CD4-positive, alpha-beta memory T cell (primary cell): ENCODE data around the gene RNF223. TPM values are rescaled to one million over a fixed set of nuclear protein-coding genes. Genes with fewer than 3 reads are reported as not detected.
"Not testable (repeated sequence)": the region's sequence is repeated elsewhere in the genome, so short reads cannot be mapped to it uniquely, and the experiment has no call there.

ENCODE experiments used
- CTCF ChIA-PET: fragments of 350-600 bp; sonication (Branson Sonifier 250); formaldehyde crosslinking; loops from one replicate; lab custom pipeline; 2021; ENCODE audit warnings: inconsistent platforms; ENCODE audit not compliant: partially characterized antibody; lab: Charles Lee
- POLR2A ChIA-PET: fragments of 350-600 bp; sonication (Branson Sonifier 250); formaldehyde crosslinking; loops from one replicate; lab custom pipeline; 2021; ENCODE audit not compliant: partially characterized antibody; lab: Charles Lee
- DNase-seq, 5 donors: peaks; one replicate each; pipeline versions ENCODE4 v3.0.0 to v3.0.0-alpha.2; 2020 to 2022; ENCODE audit warnings: mixed read lengths in 1 of 5
- H3K27ac ChIP-seq: one replicate; pipeline ENCODE4 v1.7.0; 2013; ENCODE audit warnings: low read depth, low read length
- H3K27me3 ChIP-seq: 2 replicates; pipeline ENCODE4 v1.7.0; 2013; ENCODE audit warnings: mild to moderate bottlenecking, low read length, moderate library complexity; ENCODE audit not compliant: insufficient read depth
- H3K36me3 ChIP-seq: 2 replicates; pipeline ENCODE4 v1.7.0; 2013; ENCODE audit warnings: mild to moderate bottlenecking, low read length, moderate library complexity; ENCODE audit not compliant: insufficient read depth
- H3K4me1 ChIP-seq: 2 replicates; pipeline ENCODE4 v1.7.0; 2013; ENCODE audit warnings: mild to moderate bottlenecking, low read length, moderate library complexity; ENCODE audit not compliant: insufficient read depth
- H3K4me3 ChIP-seq, 2 donors: one replicate each; pipeline ENCODE4 v1.7.0; 2013; ENCODE audit warnings: low read length in 2 of 2, mild to moderate bottlenecking in 1 of 2
- H3K9me3 ChIP-seq, 2 donors: one replicate each; pipeline ENCODE4 v1.7.0; 2013; ENCODE audit warnings: low read length in 2 of 2, control low read depth in 1 of 2; ENCODE audit not compliant: control insufficient read depth in 1 of 2
- H3K27ac Mint-ChIP-seq, 7 donors: one replicate each; pipeline ENCODE4 v1.8.0; 2020 to 2021; ENCODE audit warnings: mixed read lengths in 7 of 7, mild to moderate bottlenecking in 6 of 7, inconsistent platforms in 3 of 7, moderate library complexity in 3 of 7
- H3K27me3 Mint-ChIP-seq, 2 donors: one replicate each; pipeline ENCODE4 v1.8.0; 2020 to 2021; ENCODE audit warnings: mixed read lengths in 2 of 2
- H3K36me3 Mint-ChIP-seq, 2 donors: one replicate each; pipeline ENCODE4 v1.8.0; 2020 to 2021; ENCODE audit warnings: mixed read lengths in 2 of 2, inconsistent platforms in 1 of 2, mild to moderate bottlenecking in 1 of 2
- H3K4me1 Mint-ChIP-seq, 4 donors: one replicate each; pipeline ENCODE4 v1.8.0; 2020 to 2021; ENCODE audit warnings: mixed read lengths in 4 of 4, mild to moderate bottlenecking in 1 of 4
- H3K4me3 Mint-ChIP-seq, 8 donors: one replicate each; pipeline ENCODE4 v1.8.0; 2020 to 2021; ENCODE audit warnings: mixed read lengths in 8 of 8, mild to moderate bottlenecking in 7 of 8, moderate library complexity in 6 of 8, inconsistent platforms in 3 of 8
- H3K9me3 Mint-ChIP-seq, 8 donors: one replicate each; pipeline ENCODE4 v1.8.0; 2020 to 2021; ENCODE audit warnings: mixed read lengths in 8 of 8, mild to moderate bottlenecking in 5 of 8, inconsistent platforms in 3 of 8, moderate library complexity in 1 of 8
- intact Hi-C: fragments of 100-400 bp; cut with micrococcal nuclease; formaldehyde crosslinking; loops from one replicate; pipeline ENCODE4 v1.15.1; 2023
- polyA plus RNA-seq, 2 donors: library from polyadenylated mRNA; unstranded; fragments of 300-500 nt; fragmentation: Illumina TruSeq; gene quantifications; one replicate each; pipeline ENCODE4 v1.2.3, GENCODE V29; 2021
- total RNA-seq, 2 experiments: library from RNA; stranded (reverse); gene quantifications; one replicate each; pipeline ENCODE4 v1.2.3, GENCODE V29; 2021

Gene RNF223
- total and polyA plus RNA-seq, 4 experiments from 2014 or later = not detected

- Mint-ChIP-seq H3K27ac (peak overlapping the region in 3 of 7 donors; percentile 53 to 78 (median 55)), H3K9me3 (no peaks in the 10 kb centered on the region), H3K4me1 (peaks cover 0 to 12% (median 3%) of the 10 kb centered on the region in 4 donors), H3K4me3 (peak overlapping the region; percentile 63 to 84 (median 70)), H3K36me3 (no peaks in the 10 kb centered on the region), H3K27me3 (peaks cover 12 to 20% of the 10 kb centered on the region in 2 donors)
- Histone ChIP-seq H3K4me3 (peak overlapping the region in 1 of 2 donors; percentile 32), H3K4me1 (peaks cover 16% of the 10 kb centered on the region), H3K9me3 (no peaks in the 10 kb centered on the region), H3K27ac (no peak overlapping the region), H3K27me3 (peaks cover 11% of the 10 kb centered on the region), H3K36me3 (no peaks in the 10 kb centered on the region)
- no peak for DNase-seq
- CTCF ChIA-PET = interaction anchor here (0.6 to 1.0 kb wide), 2 partner anchors 56 to 74 kb away, joined by 3 to 4 read pairs; no protein-coding TSS in a partner anchor
- intact Hi-C loops = no loop called here
- POLR2A ChIA-PET = no interaction called here
These were observed 15.8 kb downstream of the RNF223 start for GRCh38 chr1:1058088-1058905.

DNA sequence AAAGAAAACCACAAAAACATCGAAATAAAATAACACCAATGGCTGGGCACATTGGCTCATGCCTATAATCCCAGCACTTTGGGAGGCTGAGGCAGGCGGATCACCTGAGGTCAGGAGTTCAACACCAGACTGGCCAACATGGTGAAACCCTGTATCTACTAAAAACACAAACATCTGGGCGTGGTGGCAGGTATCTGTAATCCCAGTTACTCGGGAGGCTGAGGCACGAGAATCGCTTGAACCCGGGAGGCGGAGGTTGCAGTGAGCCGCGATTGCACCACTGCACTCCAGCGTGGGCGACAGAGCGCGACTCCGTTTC is 16.4 kb downstream of the RNF223 start:
- peak overlapping the region in 3 of 8 donors; percentile 26 to 60 (median 34) for H3K4me3 Mint-ChIP-seq
- POLR2A ChIA-PET, H3K36me3 Mint-ChIP-seq, H3K4me3 ChIP-seq, H3K9me3 ChIP-seq, H3K36me3 ChIP-seq, intact Hi-C loops, DNase-seq, H3K9me3 Mint-ChIP-seq, H3K27ac ChIP-seq: not testable (repeated sequence)
- Histone ChIP-seq H3K27me3 (peaks cover 10% of the 10 kb centered on the region), H3K4me1 (peaks cover 15% of the 10 kb centered on the region)
- CTCF ChIA-PET = interaction anchor here (1.2 kb wide), 1 partner anchor 8 kb away, joined by 3 read pairs; no protein-coding TSS in a partner anchor
- H3K27ac Mint-ChIP-seq = peak overlapping the region in 1 of 7 donors; percentile 55
- H3K27me3 Mint-ChIP-seq = peaks cover 12 to 22% of the 10 kb centered on the region in 2 donors
- H3K4me1 Mint-ChIP-seq = peaks cover 0 to 12% (median 3%) of the 10 kb centered on the region in 4 donors

DNA sequence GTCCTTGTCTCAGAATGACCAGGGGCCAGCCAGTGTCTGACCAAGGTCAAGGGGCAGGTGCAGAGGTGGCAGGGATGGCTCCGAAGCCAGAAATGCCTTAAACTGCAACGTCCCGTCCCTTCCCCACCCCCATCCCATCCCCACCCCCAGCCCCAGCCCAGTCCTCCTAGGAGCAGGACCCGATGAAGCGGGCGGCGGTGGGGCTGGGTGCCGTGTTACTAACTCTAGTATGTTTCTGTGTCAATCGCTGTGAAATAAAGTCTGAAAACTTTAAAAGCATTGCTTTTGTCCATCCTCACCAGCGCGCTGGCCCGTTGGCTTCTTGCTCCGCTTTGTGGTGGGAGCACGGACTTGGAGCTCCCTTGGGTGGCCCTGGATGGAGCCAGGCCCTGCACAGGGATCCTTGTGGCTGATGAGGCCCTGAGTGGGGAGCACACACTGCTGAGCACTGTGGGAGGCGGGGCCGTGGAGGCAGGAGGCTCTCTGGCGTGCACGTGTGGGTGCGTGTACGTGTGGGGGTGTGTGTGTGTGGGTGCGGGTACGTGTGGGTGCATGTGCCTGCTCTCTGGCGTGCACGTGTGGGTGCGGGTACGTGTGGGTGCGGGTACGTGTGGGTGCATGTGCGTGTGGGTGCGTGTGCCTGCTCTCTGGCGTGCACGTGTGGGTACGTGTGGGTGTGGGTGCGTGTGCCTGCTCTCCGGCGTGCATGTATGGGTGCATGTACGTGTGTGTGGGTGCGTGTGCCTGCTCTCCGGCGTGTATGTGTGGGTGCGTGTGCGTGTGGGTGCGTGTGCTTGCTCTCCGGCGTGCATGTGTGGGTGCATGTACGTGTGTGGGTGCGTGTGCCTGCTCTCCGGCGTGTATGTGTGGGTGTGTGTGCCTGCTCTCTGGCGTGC is 18.0 kb downstream of the RNF223 start:
- H3K4me1 ChIP-seq = peaks cover 15% of the 10 kb centered on the region
- Mint-ChIP-seq H3K4me3 (peak overlapping the region in 1 of 8 donors; percentile 27), H3K4me1 (peaks cover 0 to 12% (median 5%) of the 10 kb centered on the region in 4 donors), H3K9me3 (no peaks in the 10 kb centered on the region), H3K27ac (no peak overlapping the region), H3K36me3 (no peaks in the 10 kb centered on the region), H3K27me3 (peaks cover 12 to 21% of the 10 kb centered on the region in 2 donors)
- no peaks in the 10 kb centered on the region for H3K9me3 ChIP-seq
- no peak for DNase-seq
- no peak overlapping the region for H3K4me3 ChIP-seq
- intact Hi-C loops = no loop called here
- CTCF ChIA-PET = interaction anchor here (1.2 kb wide), 1 partner anchor 10 kb away, joined by 3 read pairs; no protein-coding TSS in a partner anchor
- no peaks in the 10 kb centered on the region for H3K36me3 ChIP-seq
- H3K27ac ChIP-seq = no peak overlapping the region
- H3K27me3 ChIP-seq = peaks cover under 1% of the 10 kb centered on the region
- POLR2A ChIA-PET = no interaction called here

- H3K9me3 Mint-ChIP-seq = no peaks in the 10 kb centered on the region
- no peak overlapping the region for H3K27ac Mint-ChIP-seq
- DNase-seq = no peak
- CTCF ChIA-PET = no interaction called here
- H3K36me3 ChIP-seq = no peaks in the 10 kb centered on the region
- peaks cover 11% of the 10 kb centered on the region for H3K4me1 ChIP-seq
- H3K4me3 ChIP-seq = no peak overlapping the region
- peaks cover 0 to 12% (median 4%) of the 10 kb centered on the region in 4 donors for H3K4me1 Mint-ChIP-seq
- intact Hi-C loops = no loop called here
- H3K36me3 Mint-ChIP-seq = no peaks in the 10 kb centered on the region
- H3K27me3 ChIP-seq = no peaks in the 10 kb centered on the region
- H3K9me3 ChIP-seq = no peaks in the 10 kb centered on the region
- no peak overlapping the region for H3K4me3 Mint-ChIP-seq
- peaks cover 7 to 15% of the 10 kb centered on the region in 2 donors for H3K27me3 Mint-ChIP-seq
- no peak overlapping the region for H3K27ac ChIP-seq
- POLR2A ChIA-PET = no interaction called here
These were observed 19.1 kb downstream of the RNF223 start for GRCh38 chr1:1054971-1055370.

GRCh38 chr1:1054099-1054700 is 19.9 kb downstream of the RNF223 start:
- Histone ChIP-seq H3K27me3 (no peaks in the 10 kb centered on the region), H3K4me3 (no peak overlapping the region), H3K4me1 (peaks cover 6% of the 10 kb centered on the region), H3K36me3 (no peaks in the 10 kb centered on the region), H3K27ac (no peak overlapping the region), H3K9me3 (no peaks in the 10 kb centered on the region)
- no peaks in the 10 kb centered on the region for H3K36me3 Mint-ChIP-seq
- ChIA-PET CTCF (no interaction called here), POLR2A (no interaction called here)
- peaks cover 7 to 15% of the 10 kb centered on the region in 2 donors for H3K27me3 Mint-ChIP-seq
- intact Hi-C loops = no loop called here
- no peak overlapping the region for H3K27ac Mint-ChIP-seq
- H3K4me1 Mint-ChIP-seq = peaks cover 0 to 12% (median 4%) of the 10 kb centered on the region in 4 donors
- H3K9me3 Mint-ChIP-seq = no peaks in the 10 kb centered on the region
- DNase-seq = no peak
- H3K4me3 Mint-ChIP-seq = no peak overlapping the region

GRCh38 chr1:1053682-1054081 is 20.4 kb downstream of the RNF223 start:
- peaks cover 3 to 12% of the 10 kb centered on the region in 2 donors for H3K27me3 Mint-ChIP-seq
- no peak overlapping the region for H3K4me3 ChIP-seq
- H3K9me3 ChIP-seq = no peaks in the 10 kb centered on the region
- POLR2A ChIA-PET = no interaction called here
- H3K4me1 Mint-ChIP-seq = peaks cover 0 to 8% (median 1%) of the 10 kb centered on the region in 4 donors
- no peak for DNase-seq
- H3K36me3 Mint-ChIP-seq = no peaks in the 10 kb centered on the region
- no peak overlapping the region for H3K27ac Mint-ChIP-seq
- H3K9me3 Mint-ChIP-seq = no peaks in the 10 kb centered on the region
- no peaks in the 10 kb centered on the region for H3K36me3 ChIP-seq
- no peak overlapping the region for H3K27ac ChIP-seq
- no peak overlapping the region for H3K4me3 Mint-ChIP-seq
- intact Hi-C loops = no loop called here
- peaks cover 1% of the 10 kb centered on the region for H3K4me1 ChIP-seq
- CTCF ChIA-PET = no interaction called here
- H3K27me3 ChIP-seq = no peaks in the 10 kb centered on the region
